ENCODE results near the gene LRRN4CL. TPM values are rescaled to one million over a fixed set of nuclear protein-coding genes. Genes with fewer than 3 reads are reported as not detected.
"Not testable (repeated sequence)": the region's sequence is repeated elsewhere in the genome, so short reads cannot be mapped to it uniquely, and the experiment has no call there.

The LRRN4CL gene
- total RNA-seq (under 1 TPM; 0.11 to 0.12 TPM), polyA plus RNA-seq (not detected)

GRCh38 chr11:62689421-62690183, at the start of gene LRRN4CL:
Gene LRRN4CL, minus strand, starts transcription at chr11:62689530. Its CDS starts 1,022 bp downstream, at chr11:62688508.
- Histone ChIP-seq H3K27ac (ENCODE audit: low read depth, low read length) (no peak within 1 kb of the TSS), H3K27me3 (ENCODE audit: insufficient read depth, low read length) (no peaks in the 10 kb centered on the region), H3K4me3 (ENCODE audit: low read length in 2 of 2) (no peak within 1 kb of the TSS), H3K36me3 (ENCODE audit: insufficient read depth, low read length) (no peaks in the 10 kb centered on the region), H3K4me1 (ENCODE audit: insufficient read depth, low read length) (no peaks in the 10 kb centered on the region), H3K9me3 (ENCODE audit: control insufficient read depth in 1 of 2, low read length in 2 of 2) (no peaks in the 10 kb centered on the region)
- Mint-ChIP-seq H3K4me1 (peaks cover under 1 to 2% (median 1%) of the 10 kb centered on the region in 4 donors), H3K4me3 (no peak within 1 kb of the TSS), H3K9me3 (no peaks in the 10 kb centered on the region), H3K27me3 (peaks cover 0 to 5% of the 10 kb centered on the region in 2 donors), H3K27ac (peak within 1 kb of the TSS in 1 of 7 donors; percentile 72), H3K36me3 (peaks cover 10 to 12% of the 10 kb centered on the region in 2 donors)
- POLR2A ChIA-PET (ENCODE audit: partially characterized antibody) = interaction anchor here (0.7 to 1.9 kb wide), 4 partner anchors 9 to 98 kb away, joined by 3 to 9 read pairs (median 4); partner anchors contain the start of genes C11orf98, CSKMT and TUT1
- no peak for DNase-seq
- CTCF ChIA-PET (ENCODE audit: partially characterized antibody) = interaction anchor here (0.9 to 1.2 kb wide), 4 partner anchors 10 to 136 kb away, joined by 3 to 5 read pairs (median 3); no protein-coding TSS in a partner anchor
- intact Hi-C loops (cut with micrococcal nuclease) = loop anchor here (5.0 kb wide), 1 partner anchor 307 kb away; no protein-coding TSS in a partner anchor

DNA sequence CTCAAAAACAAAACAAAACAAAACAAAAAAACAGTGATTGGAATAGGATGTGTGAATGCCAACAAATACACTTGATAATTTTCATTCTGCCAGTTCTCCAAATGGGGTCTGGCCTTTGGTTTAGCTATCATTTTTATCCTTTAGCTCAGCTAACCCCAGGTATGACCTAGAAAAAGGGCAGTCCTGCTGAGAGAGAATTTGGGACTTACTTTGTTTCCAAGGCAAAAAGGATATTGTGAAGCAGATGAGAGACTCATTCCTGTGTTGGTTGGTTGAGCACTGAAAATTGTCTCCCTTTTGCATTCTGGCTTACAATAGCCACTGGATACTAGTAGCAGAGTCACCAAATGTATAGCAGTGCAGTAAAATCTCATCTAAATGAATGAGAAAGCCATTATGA, 47.9 kb upstream of the LRRN4CL start:
- no peaks in the 10 kb centered on the region for H3K27me3 ChIP-seq (ENCODE audit: insufficient read depth, low read length)
- H3K27ac Mint-ChIP-seq = no peak overlapping the region
- no peaks in the 10 kb centered on the region for H3K9me3 ChIP-seq (ENCODE audit: control insufficient read depth in 1 of 2, low read length in 2 of 2)
- ChIA-PET POLR2A (ENCODE audit: partially characterized antibody) (interaction anchor here (0.5 to 1.6 kb wide), 2 partner anchors 9 to 126 kb away, joined by 3 to 5 read pairs; partner anchors contain the start of gene TTC9C), CTCF (ENCODE audit: partially characterized antibody) (interaction anchor here (1.3 kb wide), 1 partner anchor 49 kb away, joined by 3 read pairs; no protein-coding TSS in a partner anchor)
- peaks cover 25% of the 10 kb centered on the region for H3K36me3 ChIP-seq (ENCODE audit: insufficient read depth, low read length)
- intact Hi-C loops (cut with micrococcal nuclease) = no loop called here
- no peak overlapping the region for H3K4me3 Mint-ChIP-seq
- peaks cover 27 to 43% of the 10 kb centered on the region in 2 donors for H3K36me3 Mint-ChIP-seq
- H3K27me3 Mint-ChIP-seq = no peaks in the 10 kb centered on the region
- no peaks in the 10 kb centered on the region for H3K9me3 Mint-ChIP-seq
- no peak for DNase-seq
- H3K4me3 ChIP-seq (ENCODE audit: low read length in 2 of 2) = no peak overlapping the region
- H3K4me1 Mint-ChIP-seq = peaks cover 6 to 8% (median 7%) of the 10 kb centered on the region in 4 donors
- no peaks in the 10 kb centered on the region for H3K4me1 ChIP-seq (ENCODE audit: insufficient read depth, low read length)
- no peak overlapping the region for H3K27ac ChIP-seq (ENCODE audit: low read depth, low read length)

DNA sequence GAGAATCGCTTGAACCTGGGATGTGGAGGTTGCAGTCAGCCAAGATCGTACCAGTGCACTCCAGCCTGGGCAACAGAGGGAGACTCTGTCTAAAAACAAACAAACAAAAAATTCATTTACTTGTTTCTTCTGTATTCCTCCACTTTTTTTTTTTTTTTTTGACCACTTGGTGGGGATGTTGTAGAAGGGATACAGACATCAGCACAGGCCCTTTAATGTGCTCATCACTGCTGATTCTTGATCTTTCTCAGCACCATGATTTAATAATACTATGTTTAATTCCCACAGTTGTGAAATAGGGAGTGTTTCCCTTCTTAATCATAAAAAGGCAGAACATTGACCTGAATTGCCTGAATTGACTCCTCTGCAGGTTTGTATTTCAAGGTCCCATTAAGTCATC, 43.5 kb upstream of the LRRN4CL start:
- Histone ChIP-seq H3K36me3 (ENCODE audit: insufficient read depth, low read length) (peaks cover 15% of the 10 kb centered on the region), H3K9me3 (ENCODE audit: control insufficient read depth in 1 of 2, low read length in 2 of 2) (no peaks in the 10 kb centered on the region), H3K27me3 (ENCODE audit: insufficient read depth, low read length) (no peaks in the 10 kb centered on the region), H3K4me3 (ENCODE audit: low read length in 2 of 2) (no peak overlapping the region), H3K4me1 (ENCODE audit: insufficient read depth, low read length) (peaks cover 18% of the 10 kb centered on the region), H3K27ac (ENCODE audit: low read depth, low read length) (no peak overlapping the region)
- Mint-ChIP-seq H3K27ac (peak overlapping the region in 5 of 7 donors; percentile 10 to 60 (median 24)), H3K27me3 (no peaks in the 10 kb centered on the region), H3K4me1 (peaks cover 12 to 38% (median 25%) of the 10 kb centered on the region in 4 donors), H3K36me3 (peaks cover 15 to 39% of the 10 kb centered on the region in 2 donors), H3K4me3 (peak overlapping the region in 1 of 8 donors; percentile 20), H3K9me3 (no peaks in the 10 kb centered on the region)
- CTCF ChIA-PET (ENCODE audit: partially characterized antibody) = interaction anchor here (0.7 kb wide), 1 partner anchor 9 kb away, joined by 3 read pairs; no protein-coding TSS in a partner anchor
- POLR2A ChIA-PET (ENCODE audit: partially characterized antibody) = no interaction called here
- intact Hi-C loops (cut with micrococcal nuclease) = no loop called here
- DNase-seq = peak in 3 of 5 donors; percentile 19 to 37 (median 32)

DNA sequence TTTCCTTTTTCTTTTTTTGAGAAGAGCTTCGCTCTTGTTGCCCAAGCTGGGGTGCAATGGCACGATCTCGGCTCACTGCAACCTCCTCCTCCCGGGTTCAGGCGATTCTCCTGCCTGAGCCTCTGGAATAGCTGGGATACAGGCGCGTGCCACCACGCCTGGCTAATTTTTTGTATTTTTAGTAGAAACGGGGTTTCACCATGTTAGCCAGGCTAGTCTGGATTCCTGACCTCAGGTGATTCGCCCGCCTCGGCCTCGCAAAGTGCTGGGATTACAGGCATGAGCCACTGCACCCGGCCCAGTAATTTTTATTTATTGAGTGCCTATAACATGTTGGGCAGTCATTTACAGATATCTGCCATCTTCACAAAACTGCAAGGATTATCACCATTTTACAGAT, 40.7 kb upstream of the LRRN4CL start:
- Mint-ChIP-seq H3K27ac (peak overlapping the region in 4 of 7 donors; percentile 9 to 55 (median 24)), H3K4me3 (peak overlapping the region; percentile 63 to 97 (median 88)), H3K36me3 (peaks cover 18 to 40% of the 10 kb centered on the region in 2 donors), H3K4me1 (peaks cover 19 to 62% (median 33%) of the 10 kb centered on the region in 4 donors)
- H3K36me3 ChIP-seq (ENCODE audit: insufficient read depth, low read length); H3K27me3 ChIP-seq (ENCODE audit: insufficient read depth, low read length); DNase-seq; H3K27ac ChIP-seq (ENCODE audit: low read depth, low read length); H3K9me3 Mint-ChIP-seq; H3K27me3 Mint-ChIP-seq; H3K9me3 ChIP-seq (ENCODE audit: control insufficient read depth in 1 of 2, low read length in 2 of 2); intact Hi-C loops (cut with micrococcal nuclease): not testable (repeated sequence)
- CTCF ChIA-PET (ENCODE audit: partially characterized antibody) = interaction anchor here (0.9 to 1.6 kb wide), 7 partner anchors 10 to 63 kb away, joined by 3 to 5 read pairs (median 4); no protein-coding TSS in a partner anchor
- POLR2A ChIA-PET (ENCODE audit: partially characterized antibody) = interaction anchor here (1.0 to 15.3 kb wide), 10 partner anchors 18 to 151 kb away, joined by 3 to 283 read pairs (median 76); partner anchors contain the start of genes BSCL2, C11orf98, CSKMT and GNG3
- Histone ChIP-seq H3K4me3 (ENCODE audit: low read length in 2 of 2) (peak overlapping the region; percentile 9 to 35), H3K4me1 (ENCODE audit: insufficient read depth, low read length) (peaks cover 26% of the 10 kb centered on the region)

GRCh38 chr11:62728171-62728988, 39.0 kb upstream of the LRRN4CL start, which contains the start of gene TTC9C:
Gene TTC9C, plus strand, starts transcription at chr11:62728486. Its CDS starts 363 bp downstream, at chr11:62728849.
- peaks cover 32 to 79% (median 48%) of the 10 kb centered on the region in 4 donors for H3K4me1 Mint-ChIP-seq
- H3K27me3 Mint-ChIP-seq = no peaks in the 10 kb centered on the region
- peak; percentile 83 to 90 (median 85) for DNase-seq
- H3K4me1 ChIP-seq (ENCODE audit: insufficient read depth, low read length) = peaks cover 42% of the 10 kb centered on the region
- peaks cover 0 to 2% (median 0%) of the 10 kb centered on the region in 8 donors for H3K9me3 Mint-ChIP-seq
- H3K9me3 ChIP-seq (ENCODE audit: control insufficient read depth in 1 of 2, low read length in 2 of 2) = no peaks in the 10 kb centered on the region
- peak within 1 kb of the TSS; percentile 95 to 99 for H3K4me3 ChIP-seq (ENCODE audit: low read length in 2 of 2)
- CTCF ChIA-PET (ENCODE audit: partially characterized antibody) = interaction anchor here (0.7 to 3.3 kb wide), 11 partner anchors 11 to 153 kb away, joined by 3 to 21 read pairs (median 4); partner anchors contain the start of genes POLR2G, SLC3A2, TMEM179B and ZBTB3
- POLR2A ChIA-PET (ENCODE audit: partially characterized antibody) = interaction anchor here (0.6 to 15.3 kb wide), 38 partner anchors 9 to 1995 kb away, joined by 3 to 283 read pairs (median 8); partner anchors contain the start of genes B3GAT3, BSCL2, C11orf98 and CSKMT
- H3K36me3 ChIP-seq (ENCODE audit: insufficient read depth, low read length) = peaks cover 9% of the 10 kb centered on the region
- peak within 1 kb of the TSS; percentile 93 for H3K27ac ChIP-seq (ENCODE audit: low read depth, low read length)
- peaks cover 27 to 54% of the 10 kb centered on the region in 2 donors for H3K36me3 Mint-ChIP-seq
- peak within 1 kb of the TSS; percentile 84 to 97 (median 94) for H3K4me3 Mint-ChIP-seq
- intact Hi-C loops (cut with micrococcal nuclease) = loop anchor here (1.0 to 2.0 kb wide), 4 partner anchors 26 to 104 kb away; partner anchors contain the start of genes STX5, TAF6L, TEX54 and ZBTB3
- no peaks in the 10 kb centered on the region for H3K27me3 ChIP-seq (ENCODE audit: insufficient read depth, low read length)
- H3K27ac Mint-ChIP-seq = peak within 1 kb of the TSS; percentile 98 to 99 (median 99)

DNA sequence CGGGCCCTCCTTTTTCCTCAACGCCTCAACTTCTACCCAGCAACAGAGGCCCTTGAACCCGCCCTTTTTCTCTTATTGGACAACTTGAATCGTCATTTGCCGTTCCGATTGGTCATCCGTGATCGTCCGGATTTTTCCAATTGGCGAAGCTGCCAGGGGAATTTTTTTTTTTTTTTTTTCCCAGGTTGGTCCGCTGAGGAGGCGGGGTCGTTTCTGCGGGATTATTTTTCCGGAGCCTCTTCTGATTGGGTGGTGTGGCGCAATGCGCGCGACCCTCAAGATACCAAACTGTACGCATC, 38.5 kb upstream of the LRRN4CL start:
- Histone ChIP-seq H3K4me1 (ENCODE audit: insufficient read depth, low read length) (peaks cover 45% of the 10 kb centered on the region), H3K27ac (ENCODE audit: low read depth, low read length) (peak overlapping the region; percentile 93), H3K4me3 (ENCODE audit: low read length in 2 of 2) (peak overlapping the region; percentile 95 to 99), H3K27me3 (ENCODE audit: insufficient read depth, low read length) (no peaks in the 10 kb centered on the region), H3K36me3 (ENCODE audit: insufficient read depth, low read length) (peaks cover 15% of the 10 kb centered on the region), H3K9me3 (ENCODE audit: control insufficient read depth in 1 of 2, low read length in 2 of 2) (no peaks in the 10 kb centered on the region)
- H3K27ac Mint-ChIP-seq = peak overlapping the region; percentile 98 to 99 (median 99)
- no peaks in the 10 kb centered on the region for H3K27me3 Mint-ChIP-seq
- POLR2A ChIA-PET (ENCODE audit: partially characterized antibody) = interaction anchor here (0.7 to 15.3 kb wide), 45 partner anchors 9 to 1644 kb away, joined by 3 to 283 read pairs (median 9); partner anchors contain the start of genes B3GAT3, BSCL2, C11orf98 and CSKMT
- H3K4me3 Mint-ChIP-seq = peak overlapping the region; percentile 84 to 97 (median 94)
- peaks cover 28 to 79% (median 45%) of the 10 kb centered on the region in 4 donors for H3K4me1 Mint-ChIP-seq
- intact Hi-C loops (cut with micrococcal nuclease) = loop anchor here (1.0 to 2.0 kb wide), 9 partner anchors 19 to 153 kb away; partner anchors contain the start of genes POLR2G, STX5, TAF6L and TEX54
- peak; percentile 95 to 97 (median 95) for DNase-seq
- H3K36me3 Mint-ChIP-seq = peaks cover 27 to 53% of the 10 kb centered on the region in 2 donors
- H3K9me3 Mint-ChIP-seq = peaks cover 0 to 2% (median 0%) of the 10 kb centered on the region in 8 donors
- CTCF ChIA-PET (ENCODE audit: partially characterized antibody) = interaction anchor here (0.8 to 3.3 kb wide), 10 partner anchors 16 to 153 kb away, joined by 3 to 21 read pairs (median 4); partner anchors contain the start of genes C11orf98, CSKMT, POLR2G and SLC3A2

Measured in CD4-positive, alpha-beta memory T cell (primary cell).